Panc1 (cell line): ENCODE data around the gene KYNU. TPM values are rescaled to one million over a fixed set of nuclear protein-coding genes. Genes with fewer than 3 reads are reported as not detected.
A peak's percentile ranks its signal among the peaks of the same experiment; 100 is the strongest.
"Not testable (repeated sequence)": the region's sequence is repeated elsewhere in the genome, so short reads cannot be mapped to it uniquely, and the experiment has no call there.

Experiments
- ATAC-seq: fragments of 200-7000 bp; cut with Tn5 transposase; 2 replicates; pipeline ENCODE4 v1.9.1; 2020; ENCODE audit warnings: mild to moderate bottlenecking, moderate library complexity
- BruUV-seq: library from RNA; stranded (reverse); fragments of 400-500 nt; replicated peaks from 2 replicates; lab custom pipeline; 2021; lab: Mats Ljungman, UMichigan
- CTCF ChIA-PET: fragments of 300-600 bp; sonication (Branson Sonifier 250); formaldehyde crosslinking; loops from one replicate; lab custom pipeline; 2022; ENCODE audit warnings: antibody characterized with exemption; lab: Charles Lee
- POLR2A ChIA-PET: fragments of 300-600 bp; sonication (Branson Sonifier 250); formaldehyde crosslinking; loops from one replicate; lab custom pipeline; 2022; ENCODE audit warnings: antibody characterized with exemption; lab: Charles Lee
- DNase-seq: peaks from one replicate; pipeline ENCODE4 v3.0.0-alpha.2; 2010; ENCODE audit warnings: low read depth, low spot score
- H3K27ac ChIP-seq: 2 replicates; pipeline ENCODE4 v1.5.1; 2011; ENCODE audit warnings: mild to moderate bottlenecking, low read length, inconsistent platforms
- H3K27me3 ChIP-seq: fragments of 200-500 bp; sonication (Bioruptor generic); 2 replicates; pipeline ENCODE4 v1.6.0; 2014; ENCODE audit warnings: low read length, inconsistent platforms; ENCODE audit not compliant: control insufficient read depth, insufficient read depth
- H3K36me3 ChIP-seq: fragments of 200-500 bp; sonication (Bioruptor generic); 2 replicates; pipeline ENCODE4 v1.5.1; 2014; ENCODE audit warnings: inconsistent platforms, mild to moderate bottlenecking, low read length, moderate library complexity; ENCODE audit not compliant: control insufficient read depth, insufficient read depth
- H3K4me1 ChIP-seq: 2 replicates; pipeline ENCODE4 v1.5.1; 2011; ENCODE audit warnings: inconsistent platforms, mild to moderate bottlenecking, low read length, moderate library complexity; ENCODE audit not compliant: control insufficient read depth, insufficient read depth
- H3K4me3 ChIP-seq, 2 experiments: 2 replicates each; pipeline ENCODE4 v1.5.1; 2011 to 2012; ENCODE audit warnings: low read depth in 2 of 2, low read length in 2 of 2, mild to moderate bottlenecking in 2 of 2, inconsistent platforms in 1 of 2, moderate library complexity in 1 of 2
- H3K9me3 ChIP-seq: fragments of 200-500 bp; sonication (Bioruptor generic); 2 replicates; pipeline ENCODE4 v1.5.1; 2014; ENCODE audit warnings: low read depth, mild to moderate bottlenecking, inconsistent platforms, low read length, moderate library complexity; ENCODE audit not compliant: control insufficient read depth, insufficient read depth
- POLR2AphosphoS5 ChIP-seq: IDR thresholded peaks from 2 replicates; pipeline ENCODE4 v1.6.1; 2012; ENCODE audit warnings: mild to moderate bottlenecking, low read depth, low read length, moderate library complexity
- SIN3A ChIP-seq: IDR thresholded peaks from 2 replicates; pipeline ENCODE4 v1.6.1; 2012; ENCODE audit warnings: low read depth, mild to moderate bottlenecking, low read length, moderate library complexity, borderline replicate concordance; ENCODE audit not compliant: insufficient read depth
- TCF7L2 ChIP-seq: IDR thresholded peaks from 2 replicates; pipeline ENCODE4 v1.6.1; 2011; ENCODE audit warnings: mild to moderate bottlenecking, low read depth, low read length, inconsistent platforms
- in situ Hi-C: cut with HindIII; loops from 2 replicates; pipeline ENCODE4 v1.10.0; 2016; ENCODE audit warnings: low sequenced_read_pairs, low pct_unique_long_range_greater_than_20kb
- intact Hi-C: fragments of 100-400 bp; cut with micrococcal nuclease; formaldehyde crosslinking; loops from one replicate; pipeline ENCODE4 v1.10.0; 2022; ENCODE audit not compliant: unreplicated experiment
- total RNA-seq: library from RNA; stranded (reverse); gene quantifications from one replicate; pipeline ENCODE4 v1.2.1, GENCODE V29; 2021; ENCODE audit not compliant: unreplicated experiment
- TF ChIP-seq, protein P1 (sequence below): fragments of 450-650 bp; IDR thresholded peaks from 2 replicates; pipeline ENCODE4 v1.5.1; 2017; ENCODE audit warnings: mild to moderate bottlenecking
- TF ChIP-seq, protein P2 (sequence below), 2 experiments: IDR thresholded peaks; 2 replicates each; pipeline ENCODE4 v1.6.1; 2011 to 2012; ENCODE audit warnings: low read depth in 2 of 2, control low read depth in 1 of 2, low read length in 1 of 2, mild to moderate bottlenecking in 1 of 2, moderate library complexity in 1 of 2; ENCODE audit not compliant: insufficient read depth in 1 of 2

KYNU gene
- total RNA-seq, 1 experiment from 2014 or later: not detected

DNA sequence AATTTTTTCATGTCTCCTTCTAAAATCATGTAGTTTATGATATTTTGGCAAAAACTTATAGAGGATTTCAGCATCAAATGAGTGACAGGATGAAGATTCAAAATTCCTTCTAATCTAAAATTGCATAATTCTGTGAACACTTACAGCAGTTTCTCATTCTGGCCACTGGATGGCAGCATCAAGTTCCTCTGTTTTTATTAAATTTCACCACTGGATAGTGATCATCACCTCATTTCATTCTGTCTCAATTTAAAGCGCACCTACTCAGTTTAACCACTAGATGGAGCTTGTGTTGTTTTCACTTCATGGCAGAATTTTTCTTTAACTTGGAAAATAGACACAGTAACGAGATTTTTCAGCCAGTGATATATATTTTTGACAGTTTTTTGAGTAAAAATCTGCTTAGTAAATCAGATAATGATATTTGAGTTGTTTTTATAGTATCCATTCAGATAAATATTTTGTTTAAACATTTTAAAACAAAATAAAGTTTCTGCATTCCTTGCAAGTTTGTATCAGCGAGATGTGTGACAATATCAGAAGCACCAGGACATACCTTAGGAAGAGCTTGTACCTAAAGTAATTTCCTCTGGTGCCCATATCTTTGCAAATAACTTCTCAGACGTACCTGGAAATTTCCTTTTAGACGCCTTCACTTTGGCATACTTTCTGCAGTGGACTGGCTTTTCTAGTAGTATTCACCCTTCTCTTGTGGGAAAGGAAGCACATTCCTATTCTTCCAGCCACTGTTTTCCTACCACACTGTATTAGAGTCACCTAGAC, 157.0 kb downstream of the KYNU start:
- Histone ChIP-seq H3K36me3 (no peaks in the 10 kb centered on the region), H3K9me3 (no peaks in the 10 kb centered on the region), H3K4me3 (no peak overlapping the region), H3K27ac (no peak overlapping the region), H3K4me1 (no peaks in the 10 kb centered on the region), H3K27me3 (no peaks in the 10 kb centered on the region)
- TF ChIP-seq, protein P1, sequence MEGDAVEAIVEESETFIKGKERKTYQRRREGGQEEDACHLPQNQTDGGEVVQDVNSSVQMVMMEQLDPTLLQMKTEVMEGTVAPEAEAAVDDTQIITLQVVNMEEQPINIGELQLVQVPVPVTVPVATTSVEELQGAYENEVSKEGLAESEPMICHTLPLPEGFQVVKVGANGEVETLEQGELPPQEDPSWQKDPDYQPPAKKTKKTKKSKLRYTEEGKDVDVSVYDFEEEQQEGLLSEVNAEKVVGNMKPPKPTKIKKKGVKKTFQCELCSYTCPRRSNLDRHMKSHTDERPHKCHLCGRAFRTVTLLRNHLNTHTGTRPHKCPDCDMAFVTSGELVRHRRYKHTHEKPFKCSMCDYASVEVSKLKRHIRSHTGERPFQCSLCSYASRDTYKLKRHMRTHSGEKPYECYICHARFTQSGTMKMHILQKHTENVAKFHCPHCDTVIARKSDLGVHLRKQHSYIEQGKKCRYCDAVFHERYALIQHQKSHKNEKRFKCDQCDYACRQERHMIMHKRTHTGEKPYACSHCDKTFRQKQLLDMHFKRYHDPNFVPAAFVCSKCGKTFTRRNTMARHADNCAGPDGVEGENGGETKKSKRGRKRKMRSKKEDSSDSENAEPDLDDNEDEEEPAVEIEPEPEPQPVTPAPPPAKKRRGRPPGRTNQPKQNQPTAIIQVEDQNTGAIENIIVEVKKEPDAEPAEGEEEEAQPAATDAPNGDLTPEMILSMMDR: peak; percentile 91; the same call in 1 of the 2 replicates
- TF ChIP-seq SIN3A (no peak), POLR2AphosphoS5 (no peak)
- TF ChIP-seq, protein P2, sequence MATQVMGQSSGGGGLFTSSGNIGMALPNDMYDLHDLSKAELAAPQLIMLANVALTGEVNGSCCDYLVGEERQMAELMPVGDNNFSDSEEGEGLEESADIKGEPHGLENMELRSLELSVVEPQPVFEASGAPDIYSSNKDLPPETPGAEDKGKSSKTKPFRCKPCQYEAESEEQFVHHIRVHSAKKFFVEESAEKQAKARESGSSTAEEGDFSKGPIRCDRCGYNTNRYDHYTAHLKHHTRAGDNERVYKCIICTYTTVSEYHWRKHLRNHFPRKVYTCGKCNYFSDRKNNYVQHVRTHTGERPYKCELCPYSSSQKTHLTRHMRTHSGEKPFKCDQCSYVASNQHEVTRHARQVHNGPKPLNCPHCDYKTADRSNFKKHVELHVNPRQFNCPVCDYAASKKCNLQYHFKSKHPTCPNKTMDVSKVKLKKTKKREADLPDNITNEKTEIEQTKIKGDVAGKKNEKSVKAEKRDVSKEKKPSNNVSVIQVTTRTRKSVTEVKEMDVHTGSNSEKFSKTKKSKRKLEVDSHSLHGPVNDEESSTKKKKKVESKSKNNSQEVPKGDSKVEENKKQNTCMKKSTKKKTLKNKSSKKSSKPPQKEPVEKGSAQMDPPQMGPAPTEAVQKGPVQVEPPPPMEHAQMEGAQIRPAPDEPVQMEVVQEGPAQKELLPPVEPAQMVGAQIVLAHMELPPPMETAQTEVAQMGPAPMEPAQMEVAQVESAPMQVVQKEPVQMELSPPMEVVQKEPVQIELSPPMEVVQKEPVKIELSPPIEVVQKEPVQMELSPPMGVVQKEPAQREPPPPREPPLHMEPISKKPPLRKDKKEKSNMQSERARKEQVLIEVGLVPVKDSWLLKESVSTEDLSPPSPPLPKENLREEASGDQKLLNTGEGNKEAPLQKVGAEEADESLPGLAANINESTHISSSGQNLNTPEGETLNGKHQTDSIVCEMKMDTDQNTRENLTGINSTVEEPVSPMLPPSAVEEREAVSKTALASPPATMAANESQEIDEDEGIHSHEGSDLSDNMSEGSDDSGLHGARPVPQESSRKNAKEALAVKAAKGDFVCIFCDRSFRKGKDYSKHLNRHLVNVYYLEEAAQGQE (IDR thresholded peaks at IDR 0.05; ENCODE audit: insufficient read depth in 1 of 2, low read depth in 2 of 2, low read length in 1 of 2): no peak
- ATAC-seq (peak; percentile 80; the same call in 1 of the 2 replicates), DNase-seq (peak; percentile 61)
- no TSS peak for BruUV-seq
- ChIA-PET CTCF (interaction anchor here (0.5 to 0.6 kb wide), 2 partner anchors 13 to 199 kb away, joined by 4 to 5 read pairs; no protein-coding TSS in a partner anchor), POLR2A (no interaction called here)
- intact Hi-C loops (loop anchor here (2.0 kb wide), 1 partner anchor 224 kb away; no protein-coding TSS in a partner anchor), in situ Hi-C loops (no loop called here)

DNA sequence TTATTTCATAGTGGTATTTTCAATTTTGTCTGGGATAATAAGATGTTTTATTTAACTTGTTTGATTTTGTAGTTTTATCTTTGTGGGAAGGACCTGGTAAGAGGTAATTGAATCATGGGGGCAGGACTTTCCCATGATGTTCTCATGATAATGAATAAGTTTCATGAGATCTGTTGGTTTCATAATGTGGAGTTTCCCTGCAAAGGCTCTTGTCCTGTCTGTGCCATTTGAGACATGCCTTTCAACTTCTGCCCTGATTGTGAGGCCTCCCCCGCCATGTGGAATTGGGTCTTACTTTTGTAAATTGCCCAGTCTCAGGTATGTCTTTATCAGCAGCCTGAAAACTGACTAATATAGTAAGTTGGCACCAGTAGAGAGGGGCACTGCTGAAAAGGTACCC, 174.0 kb downstream of the KYNU start:
- ATAC-seq (no peak), DNase-seq (no peak)
- Histone ChIP-seq H3K27ac (no peak overlapping the region), H3K4me3 (no peak overlapping the region), H3K36me3 (no peaks in the 10 kb centered on the region), H3K9me3 (no peaks in the 10 kb centered on the region), H3K4me1 (no peaks in the 10 kb centered on the region), H3K27me3 (no peaks in the 10 kb centered on the region)
- TF ChIP-seq POLR2AphosphoS5 (no peak), SIN3A (no peak), TCF7L2 (no peak)
- TF ChIP-seq, protein P1: no peak
- TF ChIP-seq, protein P2 (IDR thresholded peaks at IDR 0.05; ENCODE audit: insufficient read depth in 1 of 2, low read depth in 2 of 2, low read length in 1 of 2): no peak
- in situ Hi-C loops (no loop called here), intact Hi-C loops (no loop called here)
- POLR2A ChIA-PET: no interaction called here
- CTCF ChIA-PET: no interaction called here
- no TSS peak for BruUV-seq

DNA sequence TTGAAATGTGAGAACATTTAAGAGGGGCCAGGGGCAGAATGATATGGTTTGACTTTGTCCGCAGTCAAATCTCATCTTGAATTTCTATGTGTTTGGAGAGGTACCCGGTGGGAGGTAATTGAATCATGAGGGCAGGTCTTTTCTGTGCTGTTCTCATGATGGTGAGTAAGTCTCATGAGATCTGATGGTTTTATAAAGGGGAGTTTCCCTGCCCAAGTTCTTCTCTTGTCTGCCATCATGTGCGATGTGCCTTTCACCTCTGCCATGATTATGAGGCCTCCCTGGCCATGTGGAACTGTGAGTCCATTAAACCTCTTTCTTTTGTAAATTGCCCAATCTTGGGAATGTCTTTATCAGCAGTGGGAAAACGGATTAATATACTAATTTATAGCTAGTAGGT, 176.0 kb downstream of the KYNU start:
- ATAC-seq, in situ Hi-C loops, intact Hi-C loops, CTCF ChIA-PET, H3K4me1 ChIP-seq, DNase-seq, H3K27ac ChIP-seq, H3K36me3 ChIP-seq, H3K27me3 ChIP-seq, H3K4me3 ChIP-seq, BruUV-seq, H3K9me3 ChIP-seq, POLR2A ChIA-PET: not testable (repeated sequence)
